H1 (cell line): ENCODE measurements around the gene NUDT2. TPM values are rescaled to one million over a fixed set of nuclear protein-coding genes. Genes with fewer than 3 reads are reported as not detected.

Source experiments
- BCL11A ChIP-seq, 2 experiments: IDR thresholded peaks; one replicate each; pipeline ENCODE4 v1.6.1; 2011; ENCODE audit warnings: low read depth in 2 of 2, low read length in 2 of 2, mild to moderate bottlenecking in 2 of 2
- CHD1 ChIP-seq: IDR thresholded peaks from 2 replicates; pipeline ENCODE4 v1.6.1; 2012; ENCODE audit warnings: low read depth, low read length, improper control_type of control experiment
- CHD2 ChIP-seq: IDR thresholded peaks from 2 replicates; pipeline ENCODE4 v1.6.1; 2012; ENCODE audit warnings: low read length, improper control_type of control experiment
- CTCF ChIP-seq, 3 experiments: IDR thresholded peaks; 1 replicate in 2 of 3; 2 replicates in 1 of 3; pipeline versions ENCODE4 v1.5.1 to v1.6.1; 2011; ENCODE audit warnings: low read length in 3 of 3, mild to moderate bottlenecking in 3 of 3, inconsistent platforms in 2 of 3, low read depth in 1 of 3, moderate library complexity in 1 of 3; ENCODE audit not compliant: insufficient read depth in 1 of 3; ENCODE audit errors: control extremely low read depth in 1 of 3
- YY1 ChIP-seq: IDR thresholded peaks from 2 replicates; pipeline ENCODE4 v1.6.1; 2011; ENCODE audit warnings: low read depth, mild to moderate bottlenecking, low read length
- polyA plus RNA-seq, 7 experiments: library from polyadenylated mRNA; depleted of rRNA in 3 of 7; stranded (reverse) in 5 of 7; unstranded in 2 of 7; fragments of >200 nt in 5 of 7; fragments of 200-250 nt in 2 of 7; gene quantifications; 1 replicate in 5 of 7; 2 replicates in 1 of 7; 4 replicates in 1 of 7; pipeline versions ENCODE4 v1.2.1 to v1.2.3, GENCODE V29; 2011 to 2013; ENCODE audit warnings: missing spikeins in 2 of 7, mixed read lengths in 2 of 7
- total RNA-seq: library from RNA; stranded (reverse); fragmentation: NEBNext Ultra II Directional; extraction: Animal tissue kit (Norgen Biotek cat#: 25700); gene quantifications from 2 replicates; pipeline ENCODE4 v1.2.1, GENCODE V29; 2021

The NUDT2 gene
- total and polyA plus RNA-seq, 2 of the 8 experiments (the other 6 are each of a cell fraction or from before 2014, with no cell fraction given), result 16.7 to 23.7 TPM

GRCh38 chr9:34382054-34382453 lies 52.7 kb downstream of the NUDT2 start (continued):
- TF ChIP-seq CTCF (IDR thresholded peaks at IDR 0.05; ENCODE audit: control extremely low read depth in 1 of 3, insufficient read depth in 1 of 3, low read depth in 1 of 3, low read length in 3 of 3) (no peak), CHD2 (no peak), YY1 (no peak), CHD1 (no peak), BCL11A (IDR thresholded peaks at IDR 0.05; ENCODE audit: low read depth in 2 of 2, low read length in 2 of 2) (no peak)
